Muscle layer of duodenum (tissue), 2 donors: ENCODE data around the gene PRKG1.
"Not testable (repeated sequence)": the region's sequence is repeated elsewhere in the genome, so short reads cannot be mapped to it uniquely, and the experiment has no call there.

Experiments used
- H3K27ac ChIP-seq: one replicate; pipeline ENCODE4 v1.7.0; 2013; ENCODE audit warnings: mild to moderate bottlenecking, low read length
- H3K27me3 ChIP-seq: one replicate; pipeline ENCODE4 v1.7.0; 2013; ENCODE audit warnings: low read depth, mild to moderate bottlenecking, control low read depth, low read length
- H3K36me3 ChIP-seq, 2 donors: one replicate each; pipeline ENCODE4 v1.7.0; 2013; ENCODE audit warnings: low read length in 2 of 2, control low read depth in 1 of 2, mild to moderate bottlenecking in 1 of 2; ENCODE audit not compliant: insufficient read depth in 2 of 2, control insufficient read depth in 1 of 2
- H3K4me1 ChIP-seq, 2 donors: one replicate each; pipeline ENCODE4 v1.7.0; 2013; ENCODE audit warnings: low read length in 2 of 2, mild to moderate bottlenecking in 2 of 2, control low read depth in 1 of 2, moderate library complexity in 1 of 2; ENCODE audit not compliant: insufficient read depth in 2 of 2, control insufficient read depth in 1 of 2
- H3K4me3 ChIP-seq, 2 donors: one replicate each; pipeline ENCODE4 v1.7.0; 2013; ENCODE audit warnings: low read length in 2 of 2, low read depth in 1 of 2, mild to moderate bottlenecking in 1 of 2
- H3K9me3 ChIP-seq, 2 donors: one replicate each; pipeline ENCODE4 v1.7.0; 2013; ENCODE audit warnings: low read length in 2 of 2, control low read depth in 1 of 2, mild to moderate bottlenecking in 1 of 2; ENCODE audit not compliant: control insufficient read depth in 1 of 2
- donor health status: healthy.

Gene PRKG1

DNA sequence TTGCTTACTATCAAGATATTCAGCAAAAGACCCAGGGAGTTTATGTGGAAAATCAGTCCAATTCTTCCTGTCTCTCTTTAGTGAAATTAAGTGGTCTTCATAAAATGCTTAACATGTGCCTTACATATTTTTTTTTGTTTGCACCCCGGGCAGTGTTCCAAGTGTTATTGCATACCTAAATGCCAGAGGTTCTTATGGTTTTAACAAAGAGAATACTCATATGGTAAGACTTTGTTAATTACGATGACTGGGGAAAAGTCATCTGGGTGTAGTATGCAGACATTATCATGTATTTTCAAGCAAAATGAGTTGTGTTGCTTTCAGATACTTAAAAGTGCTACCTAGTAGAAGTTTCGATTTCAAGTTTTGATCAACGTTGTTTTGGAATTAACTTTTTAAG lies 82.6 kb downstream of the PRKG1 start:
- Histone ChIP-seq H3K27ac (no peak overlapping the region), H3K4me1 (no peaks in the 10 kb centered on the region), H3K27me3 (no peaks in the 10 kb centered on the region), H3K4me3 (no peak overlapping the region), H3K36me3 (no peaks in the 10 kb centered on the region), H3K9me3 (no peaks in the 10 kb centered on the region)

DNA sequence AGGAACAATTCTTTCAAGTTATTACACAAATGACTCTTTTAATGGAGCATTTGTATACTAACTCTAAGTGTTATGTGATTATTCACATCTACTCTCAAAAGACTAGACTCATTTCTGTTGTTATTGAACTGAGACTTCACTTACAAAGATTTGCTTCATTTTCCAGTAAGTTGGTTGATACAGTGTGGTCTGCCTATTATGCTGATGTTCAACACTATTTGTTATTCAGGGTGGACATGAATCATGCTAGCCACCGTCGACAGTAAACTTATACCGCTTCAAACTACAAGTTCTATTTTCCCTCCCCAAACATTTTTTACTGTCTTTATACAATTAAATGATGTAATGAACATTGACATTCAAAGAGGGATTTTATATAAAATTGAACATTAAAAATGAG lies 84.5 kb downstream of the PRKG1 start:
- Histone ChIP-seq H3K4me3 (no peak overlapping the region), H3K27me3 (no peaks in the 10 kb centered on the region), H3K27ac (no peak overlapping the region), H3K4me1 (no peaks in the 10 kb centered on the region), H3K9me3 (no peaks in the 10 kb centered on the region), H3K36me3 (no peaks in the 10 kb centered on the region)

DNA sequence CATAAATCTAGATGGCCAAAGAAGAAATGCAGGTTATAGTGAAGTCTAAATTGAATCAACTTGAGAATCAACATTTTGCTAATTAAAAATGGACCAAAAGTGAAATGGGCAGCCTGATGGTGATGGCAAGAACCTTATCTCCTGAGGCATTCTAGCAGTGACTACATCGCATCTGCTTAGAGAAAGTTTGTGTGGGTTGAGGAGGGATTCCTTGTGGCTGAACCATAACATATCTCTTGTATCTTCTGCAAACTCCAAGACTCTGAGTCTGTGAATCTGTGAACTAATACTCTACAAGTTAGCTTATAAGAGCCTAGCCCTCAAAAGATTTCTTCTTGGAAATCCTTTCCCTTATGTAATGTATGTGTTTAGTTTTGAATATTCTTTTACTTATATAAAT lies 85.6 kb downstream of the PRKG1 start:
- no peaks in the 10 kb centered on the region for H3K4me1 ChIP-seq

DNA sequence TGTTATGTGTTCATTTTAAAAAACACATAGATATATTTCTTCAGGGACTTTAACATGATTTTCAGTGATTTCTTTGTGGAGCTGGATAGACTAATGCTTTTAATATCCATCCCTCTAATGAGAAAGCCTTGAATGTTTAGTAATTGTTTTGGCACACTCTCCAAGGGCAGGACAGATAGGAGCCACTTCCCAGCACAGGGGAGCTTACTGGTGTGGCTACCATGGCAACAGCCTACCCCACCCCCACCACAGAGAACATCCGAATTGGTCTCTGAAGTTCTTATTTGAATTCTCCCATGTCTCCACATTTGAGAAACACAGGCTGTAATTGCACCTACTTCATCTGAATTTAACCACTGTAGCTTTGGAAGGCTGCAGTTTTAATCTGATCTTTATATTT lies 87.7 kb downstream of the PRKG1 start:
- Histone ChIP-seq H3K9me3 (no peaks in the 10 kb centered on the region), H3K27ac (no peak overlapping the region), H3K36me3 (no peaks in the 10 kb centered on the region), H3K4me1 (no peaks in the 10 kb centered on the region), H3K4me3 (no peak overlapping the region), H3K27me3 (no peaks in the 10 kb centered on the region)

More for the DNA sequence above, 85.6 kb downstream of the PRKG1 start:
- Histone ChIP-seq H3K9me3 (no peaks in the 10 kb centered on the region), H3K27ac (no peak overlapping the region), H3K27me3 (no peaks in the 10 kb centered on the region), H3K4me3 (no peak overlapping the region), H3K36me3 (no peaks in the 10 kb centered on the region)

DNA sequence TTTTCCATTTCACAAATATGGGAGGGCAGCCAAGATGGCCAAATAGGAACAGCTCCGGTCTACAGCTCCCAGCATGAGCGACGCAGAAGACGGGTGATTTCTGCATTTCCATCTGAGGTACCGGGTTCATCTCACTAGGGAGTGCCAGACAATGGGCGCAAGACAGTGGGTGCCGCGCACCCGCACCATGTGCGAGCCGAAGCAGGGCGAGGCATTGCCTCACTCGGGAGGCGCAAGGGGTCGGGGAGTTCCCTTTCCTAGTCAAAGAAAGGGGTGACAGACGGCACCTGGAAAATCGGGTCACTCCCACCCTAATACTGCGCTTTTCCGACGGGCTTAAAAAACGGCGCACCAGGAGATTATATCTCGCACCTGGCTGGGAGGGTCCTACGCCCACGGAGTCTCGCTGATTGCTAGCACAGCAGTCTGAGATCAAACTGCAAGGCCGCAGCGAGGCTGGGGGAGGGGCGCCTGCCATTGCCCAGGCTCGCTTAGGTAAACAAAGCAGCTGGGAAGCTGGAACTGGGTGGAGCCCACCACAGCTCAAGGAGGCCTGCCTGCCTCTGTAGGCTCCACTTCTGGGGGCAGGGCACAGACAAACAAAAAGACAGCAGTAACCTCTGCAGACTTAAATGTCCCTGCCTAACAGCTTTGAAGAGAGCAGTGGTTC lies 89.2 kb downstream of the PRKG1 start:
- not testable (repeated sequence) for H3K4me1 ChIP-seq, H3K9me3 ChIP-seq, H3K27ac ChIP-seq, H3K4me3 ChIP-seq, H3K36me3 ChIP-seq, H3K27me3 ChIP-seq

DNA sequence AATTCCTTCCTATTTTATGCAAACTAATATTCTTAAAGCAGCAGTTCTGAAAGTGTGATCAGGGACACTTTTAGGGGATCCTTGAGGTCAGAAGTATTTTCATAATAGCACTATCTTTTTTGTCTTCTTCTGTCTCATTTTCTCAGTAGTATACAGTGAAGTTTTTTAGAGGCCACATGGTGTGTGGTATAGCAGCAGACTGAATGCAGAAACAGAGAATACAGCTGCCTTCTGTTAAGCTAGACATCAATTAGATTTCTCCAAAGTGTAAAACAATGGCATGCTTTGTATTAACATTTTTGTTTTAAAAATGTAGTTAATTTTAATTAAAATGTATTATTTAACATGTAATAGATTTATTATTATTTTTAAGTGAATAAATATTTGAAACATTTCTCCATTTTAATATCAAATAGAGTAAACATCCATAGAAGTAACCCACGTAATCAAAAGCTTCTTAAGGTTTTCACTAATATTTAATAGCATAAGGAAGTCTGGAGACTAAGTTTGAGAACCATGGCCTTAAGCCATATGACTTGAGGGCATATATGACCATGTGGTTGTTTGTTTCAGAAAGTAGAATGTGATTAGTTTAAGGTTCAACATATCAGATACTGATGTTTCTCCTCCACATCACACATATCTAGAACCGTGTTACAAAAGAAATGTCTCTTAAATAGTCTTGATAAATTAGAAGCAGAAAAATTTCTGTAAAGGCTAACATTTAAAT lies 94.0 kb downstream of the PRKG1 start:
- H3K9me3 ChIP-seq, result no peaks in the 10 kb centered on the region
- H3K36me3 ChIP-seq, result no peaks in the 10 kb centered on the region
- no peak overlapping the region for H3K27ac ChIP-seq
- H3K4me1 ChIP-seq, result no peaks in the 10 kb centered on the region
- H3K4me3 ChIP-seq, result no peak overlapping the region
- no peaks in the 10 kb centered on the region for H3K27me3 ChIP-seq

DNA sequence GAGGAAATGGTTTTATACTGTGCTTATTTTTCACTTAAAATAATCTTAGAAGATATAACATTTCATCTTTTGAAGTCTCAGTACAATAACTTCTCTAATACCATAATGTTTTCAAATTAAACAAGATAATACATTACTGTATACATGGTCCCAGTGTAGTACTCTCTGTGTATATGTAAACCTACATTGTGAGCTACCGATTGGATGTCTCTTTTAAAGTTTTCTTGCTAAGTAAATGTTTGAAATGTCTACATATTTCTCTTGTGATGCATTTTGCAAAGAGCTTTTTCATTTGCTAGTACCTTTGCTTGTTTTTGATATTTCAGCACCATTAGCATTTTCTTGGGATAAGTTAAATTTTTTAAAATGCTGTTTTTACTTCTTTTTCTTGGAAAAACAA lies 94.8 kb downstream of the PRKG1 start:
- Histone ChIP-seq H3K27ac (no peak overlapping the region), H3K9me3 (no peaks in the 10 kb centered on the region), H3K4me1 (no peaks in the 10 kb centered on the region), H3K27me3 (no peaks in the 10 kb centered on the region), H3K4me3 (no peak overlapping the region), H3K36me3 (no peaks in the 10 kb centered on the region)

DNA sequence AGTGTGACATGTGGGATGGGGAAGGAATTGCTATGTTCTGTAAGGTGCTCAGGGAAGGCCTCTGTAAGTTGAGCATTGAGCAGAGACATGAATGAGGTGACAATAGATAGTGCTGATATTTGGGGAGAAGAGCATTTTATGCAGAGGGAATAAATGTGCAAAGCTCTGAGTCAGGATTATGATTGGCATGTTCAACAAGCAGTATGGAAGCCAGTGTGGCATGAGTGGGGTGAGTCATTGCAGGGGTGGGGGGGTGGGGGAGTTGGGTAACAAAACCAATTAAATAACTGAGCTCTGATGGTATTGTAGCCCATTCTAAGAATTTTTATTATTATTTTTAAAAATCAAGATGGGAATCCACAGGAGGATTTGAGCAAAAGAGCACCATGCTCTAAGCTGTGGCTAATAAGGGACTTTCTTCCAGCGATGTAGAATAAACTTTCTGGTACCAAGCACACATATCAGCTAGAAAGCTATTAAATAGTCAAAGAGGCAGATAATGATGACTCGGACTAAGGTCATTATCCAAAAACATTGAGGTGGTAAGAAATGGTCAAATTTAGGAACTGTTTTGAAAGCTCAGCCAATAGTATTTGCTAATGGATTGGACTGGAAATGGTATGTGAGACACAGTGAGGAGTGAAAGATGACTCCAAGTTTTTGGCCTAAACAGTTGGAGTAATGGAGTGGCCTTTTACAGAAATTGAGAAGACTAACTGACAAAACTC lies 96.4 kb downstream of the PRKG1 start:
- Histone ChIP-seq H3K27ac (no peak overlapping the region), H3K9me3 (no peaks in the 10 kb centered on the region), H3K27me3 (no peaks in the 10 kb centered on the region), H3K36me3 (no peaks in the 10 kb centered on the region), H3K4me3 (no peak overlapping the region), H3K4me1 (no peaks in the 10 kb centered on the region)

DNA sequence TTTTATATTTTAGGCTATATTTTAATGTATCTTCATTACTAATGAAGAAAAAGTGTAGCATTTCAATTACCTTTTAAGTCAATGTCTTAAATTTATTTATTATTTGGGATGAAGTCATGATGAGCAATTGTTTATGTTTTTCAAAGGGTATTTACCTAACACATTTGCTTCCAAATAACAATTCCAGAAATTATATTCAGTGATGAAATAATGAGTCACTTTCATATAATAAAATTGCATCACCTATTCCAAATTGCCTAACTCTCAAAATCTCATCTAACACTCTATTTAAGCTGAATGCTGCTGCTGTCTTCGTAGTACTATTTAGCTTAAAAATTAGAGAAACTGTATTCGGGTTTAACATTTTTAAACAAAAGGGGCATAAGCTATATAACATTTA lies 97.7 kb downstream of the PRKG1 start:
- Histone ChIP-seq H3K27me3 (no peaks in the 10 kb centered on the region), H3K4me3 (no peak overlapping the region), H3K4me1 (peaks cover 0 to 2% of the 10 kb centered on the region in 2 donors), H3K9me3 (no peaks in the 10 kb centered on the region), H3K36me3 (no peaks in the 10 kb centered on the region), H3K27ac (no peak overlapping the region)

DNA sequence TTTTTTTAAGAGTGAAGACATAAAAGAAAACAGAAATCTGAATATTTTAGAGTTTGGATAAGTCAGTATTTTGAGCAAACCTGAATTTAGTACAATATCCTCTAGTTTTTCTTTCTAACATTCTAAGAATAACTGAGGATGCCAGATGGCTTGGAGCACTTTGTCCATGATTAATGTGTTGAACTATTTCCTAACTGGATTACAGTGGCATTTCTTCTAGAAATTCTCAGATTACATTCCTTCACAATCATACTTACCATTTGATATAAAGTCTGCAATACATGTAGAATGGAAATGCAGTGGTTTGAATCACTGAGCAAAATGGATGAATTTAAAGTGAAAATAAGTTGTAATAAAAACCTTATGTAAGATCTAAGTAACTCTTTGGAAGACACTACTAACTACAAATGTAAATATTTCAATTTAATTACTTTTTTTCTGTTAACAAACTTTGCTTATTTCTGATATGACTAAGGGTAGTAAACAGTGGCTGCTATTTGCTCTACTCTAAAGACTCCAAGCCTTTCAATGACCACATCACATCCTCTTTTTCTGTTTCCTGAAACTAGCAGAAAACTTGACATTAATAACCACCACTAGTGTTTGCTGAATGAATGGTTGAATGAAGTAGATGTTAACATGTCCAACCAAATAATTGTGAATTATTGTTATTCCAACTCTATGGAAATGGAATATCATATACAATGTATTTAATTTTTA lies 102.8 kb downstream of the PRKG1 start:
- Histone ChIP-seq H3K27me3 (no peaks in the 10 kb centered on the region), H3K4me3 (no peak overlapping the region), H3K9me3 (no peaks in the 10 kb centered on the region), H3K36me3 (no peaks in the 10 kb centered on the region), H3K4me1 (peaks cover 0 to 7% of the 10 kb centered on the region in 2 donors), H3K27ac (no peak overlapping the region)

DNA sequence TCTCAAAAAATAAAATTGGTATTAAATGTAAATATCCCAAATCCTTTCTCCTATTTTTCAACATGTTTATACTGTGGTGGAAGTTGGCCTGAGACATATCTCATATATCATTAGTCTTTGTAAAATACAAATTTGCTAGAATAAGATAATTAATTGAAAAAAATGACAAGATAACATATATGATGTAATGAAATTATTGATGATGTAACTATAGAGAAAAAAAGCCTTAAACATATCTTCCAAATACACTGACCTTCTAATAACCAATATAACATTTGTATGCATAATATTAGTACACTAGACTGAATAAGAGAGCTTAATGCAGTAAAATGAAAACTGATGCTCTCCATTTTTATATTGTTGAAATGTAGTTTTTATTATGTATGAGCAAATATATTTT lies 104.3 kb downstream of the PRKG1 start:
- Histone ChIP-seq H3K4me1 (peaks cover 0 to 7% of the 10 kb centered on the region in 2 donors), H3K4me3 (no peak overlapping the region), H3K9me3 (no peaks in the 10 kb centered on the region), H3K36me3 (no peaks in the 10 kb centered on the region), H3K27me3 (no peaks in the 10 kb centered on the region), H3K27ac (no peak overlapping the region)
